Mucosa of stomach (tissue), 1 donor: ENCODE results near the gene ASAH2B.
"Not testable (repeated sequence)": the region's sequence is repeated elsewhere in the genome, so short reads cannot be mapped to it uniquely, and the experiment has no call there.

Experiments
- H3K27me3 ChIP-seq: one replicate; pipeline ENCODE4 v1.7.0; 2013; ENCODE audit warnings: mild to moderate bottlenecking, low read length; ENCODE audit not compliant: control insufficient read depth, insufficient read depth
- H3K36me3 ChIP-seq: one replicate; pipeline ENCODE4 v1.7.0; 2013; ENCODE audit warnings: low read length; ENCODE audit not compliant: control insufficient read depth, insufficient read depth
- H3K4me1 ChIP-seq: one replicate; pipeline ENCODE4 v1.7.0; 2013; ENCODE audit warnings: mild to moderate bottlenecking, low read length; ENCODE audit not compliant: control insufficient read depth, insufficient read depth
- H3K4me3 ChIP-seq: one replicate; pipeline ENCODE4 v1.7.0; 2013; ENCODE audit warnings: low read length
- H3K9ac ChIP-seq: one replicate; pipeline ENCODE4 v1.7.0; 2013; ENCODE audit warnings: mild to moderate bottlenecking, low read length, moderate library complexity
- H3K9me3 ChIP-seq: one replicate; pipeline ENCODE4 v1.7.0; 2013; ENCODE audit warnings: mild to moderate bottlenecking, low read length, moderate library complexity; ENCODE audit not compliant: control insufficient read depth
- donor health status: Pancreatic carcinoma.

ASAH2B gene

GRCh38 chr10:50739618-50740292 is at the start of gene ASAH2B:
ASAH2B (plus strand) TSS chr10:50739936; CDS start chr10:50745131, 5,195 bp downstream.
- peaks cover 3% of the 10 kb centered on the region for H3K4me1 ChIP-seq
- H3K9me3 ChIP-seq, result no peaks in the 10 kb centered on the region
- peak within 1 kb of the TSS; percentile 74 for H3K9ac ChIP-seq
- peak within 1 kb of the TSS; percentile 38 for H3K4me3 ChIP-seq
- no peaks in the 10 kb centered on the region for H3K27me3 ChIP-seq
- H3K36me3 ChIP-seq, result no peaks in the 10 kb centered on the region

- H3K9ac ChIP-seq, H3K4me3 ChIP-seq: not testable (repeated sequence)
Observed at GRCh38 chr10:50697819-50698218, 41.9 kb upstream of the ASAH2B start.

GRCh38 chr10:50701947-50702346 is 37.8 kb upstream of the ASAH2B start:
- H3K9me3 ChIP-seq, H3K36me3 ChIP-seq, H3K4me3 ChIP-seq, H3K4me1 ChIP-seq, H3K9ac ChIP-seq, H3K27me3 ChIP-seq: not testable (repeated sequence)

More at GRCh38 chr10:50697819-50698218, 41.9 kb upstream of the ASAH2B start:
- not testable (repeated sequence) for H3K9me3 ChIP-seq, H3K4me1 ChIP-seq, H3K36me3 ChIP-seq, H3K27me3 ChIP-seq

GRCh38 chr10:50702997-50703396 is 36.7 kb upstream of the ASAH2B start:
- not testable (repeated sequence) for H3K4me1 ChIP-seq, H3K9ac ChIP-seq, H3K27me3 ChIP-seq, H3K4me3 ChIP-seq, H3K9me3 ChIP-seq, H3K36me3 ChIP-seq

GRCh38 chr10:50704436-50705079 is 35.2 kb upstream of the ASAH2B start:
- H3K9ac ChIP-seq, H3K27me3 ChIP-seq, H3K36me3 ChIP-seq, H3K9me3 ChIP-seq, H3K4me1 ChIP-seq, H3K4me3 ChIP-seq: not testable (repeated sequence)

- not testable (repeated sequence) for H3K36me3 ChIP-seq, H3K4me3 ChIP-seq, H3K9ac ChIP-seq, H3K9me3 ChIP-seq, H3K27me3 ChIP-seq, H3K4me1 ChIP-seq
Observed at GRCh38 chr10:50706006-50706405, 33.7 kb upstream of the ASAH2B start.

GRCh38 chr10:50710241-50710640 is 29.5 kb upstream of the ASAH2B start:
- not testable (repeated sequence) for H3K36me3 ChIP-seq, H3K27me3 ChIP-seq, H3K4me1 ChIP-seq, H3K9ac ChIP-seq, H3K4me3 ChIP-seq, H3K9me3 ChIP-seq

GRCh38 chr10:50723812-50724211 is 15.9 kb upstream of the ASAH2B start:
- H3K27me3 ChIP-seq, H3K9ac ChIP-seq, H3K4me3 ChIP-seq, H3K36me3 ChIP-seq, H3K9me3 ChIP-seq, H3K4me1 ChIP-seq: not testable (repeated sequence)

GRCh38 chr10:50728112-50728511 is 11.6 kb upstream of the ASAH2B start:
- H3K36me3 ChIP-seq, H3K4me3 ChIP-seq, H3K4me1 ChIP-seq, H3K9me3 ChIP-seq, H3K9ac ChIP-seq, H3K27me3 ChIP-seq: not testable (repeated sequence)

GRCh38 chr10:50738987-50739617 is 634 bp upstream of the ASAH2B start:
- Histone ChIP-seq H3K4me3 (peak overlapping the region; percentile 38), H3K9ac (peak overlapping the region; percentile 74)
- not testable (repeated sequence) for H3K4me1 ChIP-seq, H3K9me3 ChIP-seq, H3K36me3 ChIP-seq, H3K27me3 ChIP-seq

GRCh38 chr10:50740293-50740648 is 535 bp downstream of the ASAH2B start:
- Histone ChIP-seq H3K9me3 (no peaks in the 10 kb centered on the region), H3K27me3 (no peaks in the 10 kb centered on the region), H3K4me1 (peaks cover 3% of the 10 kb centered on the region), H3K9ac (peak overlapping the region; percentile 74), H3K36me3 (no peaks in the 10 kb centered on the region), H3K4me3 (peak overlapping the region; percentile 38)

- H3K4me1 ChIP-seq, H3K4me3 ChIP-seq, H3K9me3 ChIP-seq, H3K9ac ChIP-seq, H3K36me3 ChIP-seq, H3K27me3 ChIP-seq: not testable (repeated sequence)
Observed at GRCh38 chr10:50742820-50743219, 3.1 kb downstream of the ASAH2B start.
